K562 (cell line): ENCODE results near the gene METAP1D. TPM values are rescaled to one million over a fixed set of nuclear protein-coding genes. Genes with fewer than 3 reads are reported as not detected.
A peak's percentile ranks its signal among the peaks of the same experiment; 100 is the strongest.

Experiments
- ARNT ChIP-seq, 2 experiments: fragments of 450-650 bp; IDR thresholded peaks; 2 replicates each; pipeline ENCODE4 v1.6.1; 2016; ENCODE audit warnings: mild to moderate bottlenecking in 1 of 2
- BCL6 ChIP-seq: fragments of 250-450 bp; sonication (Bioruptor Pico); IDR thresholded peaks from 2 replicates; pipeline ENCODE4 v1.4.0; 2020
- CAMTA2 ChIP-seq: fragments of 250-450 bp; sonication (Bioruptor Pico); conservative IDR thresholded peaks from 2 replicates; pipeline ENCODE4 v1.5.1; 2022
- DMBX1 ChIP-seq: fragments of 250-450 bp; sonication (Bioruptor Pico); IDR thresholded peaks from 2 replicates; pipeline ENCODE4 v1.8.0; 2022; ENCODE audit warnings: inconsistent platforms, mild to moderate bottlenecking, moderate library complexity, borderline replicate concordance
- E2F3 ChIP-seq: fragments of 250-450 bp; sonication (Bioruptor Pico); IDR thresholded peaks from 2 replicates; pipeline ENCODE4 v1.4.0; 2020; ENCODE audit warnings: mild to moderate bottlenecking
- ERF ChIP-seq: fragments of 450-650 bp; formaldehyde crosslinking; IDR thresholded peaks from 2 replicates; pipeline ENCODE4 v1.4.0; 2020; ENCODE audit warnings: mild to moderate bottlenecking, mixed read lengths
- FOXA3 ChIP-seq, 2 experiments: fragments of 450-650 bp in 1 of 2; sonication (generic) in 1 of 2; formaldehyde crosslinking; IDR thresholded peaks in 1 of 2; conservative IDR thresholded peaks in 1 of 2; 2 replicates each; pipeline versions ENCODE4 v1.4.0 to v1.8.0; 2020 to 2022; ENCODE audit warnings: mild to moderate bottlenecking in 2 of 2, missing genetic modification reagents in 1 of 2
- GMEB1 ChIP-seq: fragments of 250-450 bp; sonication (Bioruptor Pico); IDR thresholded peaks from 2 replicates; pipeline ENCODE4 v1.4.0; 2020; ENCODE audit warnings: mild to moderate bottlenecking
- GTF2E2 ChIP-seq: fragments of 200-800 bp; sonication (Bioruptor generic); IDR thresholded peaks from 2 replicates; pipeline ENCODE4 v1.6.1; 2016; ENCODE audit warnings: missing genetic modification characterization, missing compliant biosample characterization
- KLF6 ChIP-seq: fragments of 250-450 bp; sonication (Bioruptor Pico); IDR thresholded peaks from 2 replicates; pipeline ENCODE4 v1.4.0; 2020; ENCODE audit warnings: mild to moderate bottlenecking, moderate library complexity, borderline replicate concordance
- MXI1 ChIP-seq: IDR thresholded peaks from 2 replicates; pipeline ENCODE4 v1.6.1; 2011; ENCODE audit warnings: low read depth, mild to moderate bottlenecking, improper control_type of control experiment, low read length
- NFXL1 ChIP-seq: fragments of 450-650 bp; formaldehyde crosslinking; IDR thresholded peaks from 2 replicates; pipeline ENCODE4 v1.4.0; 2021; ENCODE audit warnings: mild to moderate bottlenecking
- RBM25 ChIP-seq: fragments of 200-400 bp; formaldehyde crosslinking; IDR thresholded peaks from 2 replicates; pipeline ENCODE4 v1.6.1; 2018; ENCODE audit warnings: low read length, low read depth, moderate library complexity; ENCODE audit not compliant: severe bottlenecking
- RUNX1 ChIP-seq: sonication (generic); IDR thresholded peaks from 2 replicates; pipeline ENCODE4 v1.6.1; 2016; ENCODE audit warnings: antibody characterized with exemption, low read depth
- SPI1 ChIP-seq: IDR thresholded peaks from 2 replicates; pipeline ENCODE4 v1.6.1; 2011; ENCODE audit warnings: low read depth, low read length, control low read depth, borderline replicate concordance
- SREBF1 ChIP-seq: fragments of 150-350 bp; IDR thresholded peaks from 2 replicates; pipeline ENCODE4 v1.6.1; 2014; ENCODE audit warnings: antibody characterized with exemption, low read depth, low read length, borderline replicate concordance
- SRSF3 ChIP-seq: fragments of 200-400 bp; formaldehyde crosslinking; IDR thresholded peaks from 2 replicates; pipeline ENCODE4 v1.6.1; 2016; ENCODE audit warnings: mild to moderate bottlenecking, low read length, moderate library complexity; ENCODE audit not compliant: insufficient read depth
- THAP12 ChIP-seq: fragments of 250-450 bp; sonication (Bioruptor Pico); IDR thresholded peaks from 2 replicates; pipeline ENCODE4 v1.9.0; 2021; ENCODE audit warnings: mild to moderate bottlenecking, inconsistent platforms
- ZKSCAN1 ChIP-seq: fragments of 150-350 bp; IDR thresholded peaks from 2 replicates; pipeline ENCODE4 v1.6.1; 2016; ENCODE audit warnings: low read depth, low read length
- ZNF3 ChIP-seq: fragments of 250-450 bp; sonication (Bioruptor Pico); IDR thresholded peaks from 2 replicates; pipeline ENCODE4 v1.5.0; 2021; ENCODE audit warnings: mild to moderate bottlenecking, moderate library complexity
- ZNF324 ChIP-seq: fragments of 250-450 bp; sonication (Bioruptor Pico); IDR thresholded peaks from 2 replicates; pipeline ENCODE4 v1.4.0; 2020; ENCODE audit warnings: mild to moderate bottlenecking
- ZNF449 ChIP-seq: fragments of 250-450 bp; sonication (Bioruptor Pico); IDR thresholded peaks from 2 replicates; pipeline ENCODE4 v1.8.0; 2022; ENCODE audit warnings: moderate library complexity, mild to moderate bottlenecking, inconsistent platforms
- ZNF507 ChIP-seq: conservative IDR thresholded peaks from 2 replicates; pipeline ENCODE4 v1.6.1; 2017; ENCODE audit warnings: missing genetic modification characterization, missing compliant biosample characterization
- ZNF695 ChIP-seq: fragments of 450-650 bp; formaldehyde crosslinking; IDR thresholded peaks from 2 replicates; pipeline ENCODE4 v1.4.0; 2020; ENCODE audit warnings: mild to moderate bottlenecking, moderate library complexity
- ZNF75A ChIP-seq: fragments of 450-650 bp; formaldehyde crosslinking; IDR thresholded peaks from 2 replicates; pipeline ENCODE4 v1.4.0; 2020; ENCODE audit warnings: mild to moderate bottlenecking
- polyA plus RNA-seq, 8 experiments: library from polyadenylated mRNA; depleted of rRNA in 4 of 8; stranded (reverse) in 5 of 8; unstranded in 3 of 8; fragments of >200 nt; fragmentation: Nextera tagmentation in 2 of 8; fragmentation: Illumina TruSeq in 1 of 8; extraction: Ambion mirVana in 2 of 8; extraction: Trizol in 1 of 8; gene quantifications; 2 replicates each; pipeline versions ENCODE4 v1.2.1 to v1.2.3, GENCODE V29; 2011 to 2014; ENCODE audit warnings: inconsistent platforms in 1 of 8, missing spikeins in 1 of 8
- total RNA-seq, 7 experiments: library from RNA; depleted of rRNA in 6 of 7; stranded (reverse); fragments of >200 nt in 6 of 7; fragmentation: Illumina TruSeq in 2 of 7; extraction: Trizol in 2 of 7; gene quantifications; 2 replicates each; pipeline versions ENCODE4 v1.2.1 to v1.2.3, GENCODE V29; 2011 to 2021; ENCODE audit warnings: low replicate concordance in 1 of 7

Gene METAP1D
- total and polyA plus RNA-seq, 9 of the 15 experiments (the other 6 are each of a cell fraction or from before 2014, with no cell fraction given) = 8.0 to 23.4 (median 15.7) TPM

GRCh38 chr2:172048508-172049503 lies 49.1 kb downstream of the METAP1D start (continued):
- TF ChIP-seq GMEB1 (no peak), NFXL1 (CRISPR knock-in tag) (no peak), CAMTA2 (CRISPR knock-in tag) (no peak), E2F3 (no peak), SPI1 (no peak), ZNF507 (no peak), RBM25 (no peak), MXI1 (no peak), ZKSCAN1 (no peak), ERF (CRISPR knock-in tag) (no peak), THAP12 (CRISPR knock-in tag) (no peak), BCL6 (CRISPR knock-in tag) (no peak), SREBF1 (no peak), RUNX1 (no peak), SRSF3 (no peak), DMBX1 (CRISPR knock-in tag) (peak; percentile 82), KLF6 (no peak), ARNT (IDR thresholded peaks at IDR 0.05) (peak in 1 of 2 experiments; percentile 69; a peak in 1 of 4 replicates), ZNF695 (CRISPR knock-in tag) (no peak), ZNF75A (CRISPR knock-in tag) (no peak), FOXA3 (CRISPR knock-in tag; conservative IDR thresholded peaks at IDR 0.05 in 1 of 2, IDR thresholded peaks at IDR 0.05 in 1 of 2) (no peak), ZNF449 (CRISPR knock-in tag) (0 out of 2 replicates have a peak, but pooled peaks have one; percentile 19), GTF2E2 (tag) (no peak), ZNF324 (CRISPR knock-in tag) (no peak), ZNF3 (CRISPR knock-in tag) (no peak)
